ENCODE results near the gene ROCK2. TPM values are rescaled to one million over a fixed set of nuclear protein-coding genes. Genes with fewer than 3 reads are reported as not detected.

The ROCK2 gene
- polyA plus RNA-seq, 1 of the 3 experiments (the other 2 are of a cell fraction) = 4.2 TPM

DNA sequence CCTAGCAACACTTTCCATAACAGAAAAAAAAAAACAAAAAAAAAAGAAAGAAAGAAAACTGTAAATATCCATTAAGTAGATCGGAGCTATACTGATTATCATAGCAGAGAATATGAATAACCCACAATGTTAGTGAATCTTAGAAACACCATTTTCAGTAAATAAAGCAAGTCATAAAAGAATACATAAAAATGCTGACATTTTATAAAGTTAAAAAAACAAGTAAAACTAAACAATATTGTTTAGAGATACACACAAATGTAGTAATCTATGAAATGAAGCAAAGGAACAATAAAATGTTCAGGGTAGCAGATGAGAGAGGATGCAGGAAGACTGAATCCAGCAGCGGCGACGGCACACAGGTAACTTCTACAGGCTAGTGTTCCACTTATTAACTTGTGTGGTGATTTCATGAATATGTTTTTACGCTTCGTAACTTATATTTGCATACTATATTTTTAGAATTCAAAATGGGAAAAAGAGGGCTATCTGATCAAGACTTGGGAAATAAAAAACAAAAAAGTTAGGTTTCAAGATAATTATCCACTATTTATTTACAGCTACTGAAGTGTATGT is 4.8 kb downstream of the ROCK2 start:
- no peaks in the 10 kb centered on the region for H3K9me3 ChIP-seq
- 93% methylated on average over 6 of the region's 6 CpGs for WGBS (ENCODE audit: low lambda C conversion rate)
- H3K4me3 ChIP-seq (ENCODE audit: low read depth in 2 of 2, low read length in 1 of 2) = no peak overlapping the region
- H3K4me2 ChIP-seq = 0 out of 2 replicates have a peak overlapping the region, but pooled peaks have one; percentile 4
- no peak overlapping the region for H3K9ac ChIP-seq
- TF ChIP-seq SIN3A (IDR thresholded peaks at IDR 0.05; ENCODE audit: borderline replicate concordance, low read depth, low read length) (no peak), MXI1 (IDR thresholded peaks at IDR 0.05; ENCODE audit: low read depth, low read length) (no peak), GATA2 (CRISPR knock-in tag; IDR thresholded peaks at IDR 0.05) (no peak), YY1 (IDR thresholded peaks at IDR 0.05; ENCODE audit: low read depth) (no peak), POLR2AphosphoS5 (IDR thresholded peaks at IDR 0.05; ENCODE audit: low read depth, low read length) (no peak), GABPA (IDR thresholded peaks at IDR 0.05; ENCODE audit: low read depth) (no peak), FOXM1 (IDR thresholded peaks at IDR 0.05; ENCODE audit: low read depth) (no peak), RAD21 (IDR thresholded peaks at IDR 0.05; ENCODE audit: low read length) (no peak), NRF1 (IDR thresholded peaks at IDR 0.05; ENCODE audit: low read depth, low read length) (no peak), TEAD4 (IDR thresholded peaks at IDR 0.05; ENCODE audit: borderline replicate concordance, insufficient read depth) (no peak), RCOR1 (IDR thresholded peaks at IDR 0.05; ENCODE audit: low read length) (no peak), FOSL2 (IDR thresholded peaks at IDR 0.05; ENCODE audit: borderline replicate concordance, low read depth) (no peak), ELF1 (IDR thresholded peaks at IDR 0.05) (no peak)
- TF ChIP-seq, protein P1, sequence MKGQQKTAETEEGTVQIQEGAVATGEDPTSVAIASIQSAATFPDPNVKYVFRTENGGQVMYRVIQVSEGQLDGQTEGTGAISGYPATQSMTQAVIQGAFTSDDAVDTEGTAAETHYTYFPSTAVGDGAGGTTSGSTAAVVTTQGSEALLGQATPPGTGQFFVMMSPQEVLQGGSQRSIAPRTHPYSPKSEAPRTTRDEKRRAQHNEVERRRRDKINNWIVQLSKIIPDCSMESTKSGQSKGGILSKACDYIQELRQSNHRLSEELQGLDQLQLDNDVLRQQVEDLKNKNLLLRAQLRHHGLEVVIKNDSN (IDR thresholded peaks at IDR 0.05; ENCODE audit: borderline replicate concordance, low read depth) = no peak
- TF ChIP-seq, protein P2, sequence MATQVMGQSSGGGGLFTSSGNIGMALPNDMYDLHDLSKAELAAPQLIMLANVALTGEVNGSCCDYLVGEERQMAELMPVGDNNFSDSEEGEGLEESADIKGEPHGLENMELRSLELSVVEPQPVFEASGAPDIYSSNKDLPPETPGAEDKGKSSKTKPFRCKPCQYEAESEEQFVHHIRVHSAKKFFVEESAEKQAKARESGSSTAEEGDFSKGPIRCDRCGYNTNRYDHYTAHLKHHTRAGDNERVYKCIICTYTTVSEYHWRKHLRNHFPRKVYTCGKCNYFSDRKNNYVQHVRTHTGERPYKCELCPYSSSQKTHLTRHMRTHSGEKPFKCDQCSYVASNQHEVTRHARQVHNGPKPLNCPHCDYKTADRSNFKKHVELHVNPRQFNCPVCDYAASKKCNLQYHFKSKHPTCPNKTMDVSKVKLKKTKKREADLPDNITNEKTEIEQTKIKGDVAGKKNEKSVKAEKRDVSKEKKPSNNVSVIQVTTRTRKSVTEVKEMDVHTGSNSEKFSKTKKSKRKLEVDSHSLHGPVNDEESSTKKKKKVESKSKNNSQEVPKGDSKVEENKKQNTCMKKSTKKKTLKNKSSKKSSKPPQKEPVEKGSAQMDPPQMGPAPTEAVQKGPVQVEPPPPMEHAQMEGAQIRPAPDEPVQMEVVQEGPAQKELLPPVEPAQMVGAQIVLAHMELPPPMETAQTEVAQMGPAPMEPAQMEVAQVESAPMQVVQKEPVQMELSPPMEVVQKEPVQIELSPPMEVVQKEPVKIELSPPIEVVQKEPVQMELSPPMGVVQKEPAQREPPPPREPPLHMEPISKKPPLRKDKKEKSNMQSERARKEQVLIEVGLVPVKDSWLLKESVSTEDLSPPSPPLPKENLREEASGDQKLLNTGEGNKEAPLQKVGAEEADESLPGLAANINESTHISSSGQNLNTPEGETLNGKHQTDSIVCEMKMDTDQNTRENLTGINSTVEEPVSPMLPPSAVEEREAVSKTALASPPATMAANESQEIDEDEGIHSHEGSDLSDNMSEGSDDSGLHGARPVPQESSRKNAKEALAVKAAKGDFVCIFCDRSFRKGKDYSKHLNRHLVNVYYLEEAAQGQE (IDR thresholded peaks at IDR 0.05; ENCODE audit: low read depth, low read length) = no peak
- TF ChIP-seq, protein P3, sequence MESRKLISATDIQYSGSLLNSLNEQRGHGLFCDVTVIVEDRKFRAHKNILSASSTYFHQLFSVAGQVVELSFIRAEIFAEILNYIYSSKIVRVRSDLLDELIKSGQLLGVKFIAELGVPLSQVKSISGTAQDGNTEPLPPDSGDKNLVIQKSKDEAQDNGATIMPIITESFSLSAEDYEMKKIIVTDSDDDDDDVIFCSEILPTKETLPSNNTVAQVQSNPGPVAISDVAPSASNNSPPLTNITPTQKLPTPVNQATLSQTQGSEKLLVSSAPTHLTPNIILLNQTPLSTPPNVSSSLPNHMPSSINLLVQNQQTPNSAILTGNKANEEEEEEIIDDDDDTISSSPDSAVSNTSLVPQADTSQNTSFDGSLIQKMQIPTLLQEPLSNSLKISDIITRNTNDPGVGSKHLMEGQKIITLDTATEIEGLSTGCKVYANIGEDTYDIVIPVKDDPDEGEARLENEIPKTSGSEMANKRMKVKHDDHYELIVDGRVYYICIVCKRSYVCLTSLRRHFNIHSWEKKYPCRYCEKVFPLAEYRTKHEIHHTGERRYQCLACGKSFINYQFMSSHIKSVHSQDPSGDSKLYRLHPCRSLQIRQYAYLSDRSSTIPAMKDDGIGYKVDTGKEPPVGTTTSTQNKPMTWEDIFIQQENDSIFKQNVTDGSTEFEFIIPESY (IDR thresholded peaks at IDR 0.05; ENCODE audit: borderline replicate concordance, low read depth) = no peak
- peaks cover 18 to 19% of the 10 kb centered on the region in 2 experiments for H3K4me1 ChIP-seq (ENCODE audit: control insufficient read depth in 1 of 2, insufficient read depth in 2 of 2, low read depth in 1 of 2, low read length in 1 of 2)
- H3F3A ChIP-seq (replicated peaks; ENCODE audit: insufficient read depth) = peaks cover 24% of the 10 kb centered on the region
- ChIA-PET CTCF (interaction anchor here (1.0 kb wide), 1 partner anchor 152 kb away, joined by 3 read pairs; no protein-coding TSS in a partner anchor), POLR2A (no interaction called here)
- no peak overlapping the region for H3K27ac ChIP-seq (ENCODE audit: low read depth in 2 of 2, low read length in 1 of 2)
- no peak for DNase-seq
- no peak overlapping the region for H2AFZ ChIP-seq (ENCODE audit: low read depth)
- H3K27me3 ChIP-seq (ENCODE audit: insufficient read depth) = no peaks in the 10 kb centered on the region
- H4K20me1 ChIP-seq (ENCODE audit: insufficient read depth) = peaks cover 83% of the 10 kb centered on the region
- peaks cover 0 to 4% of the 10 kb centered on the region in 2 experiments for H3K36me3 ChIP-seq (replicated peaks in 1 of 2; ENCODE audit: control insufficient read depth in 1 of 2, insufficient read depth in 2 of 2, low read length in 1 of 2)
- no peaks in the 10 kb centered on the region for H3K9me2 ChIP-seq
- H3K79me2 ChIP-seq (ENCODE audit: insufficient read depth) = peaks cover 96% of the 10 kb centered on the region

All from SK-N-SH (cell line).